ENCODE measurements around the gene FAM174C. TPM values are rescaled to one million over a fixed set of nuclear protein-coding genes. Genes with fewer than 3 reads are reported as not detected.

FAM174C gene
- total and polyA plus RNA-seq, 2 donors (not counting 3 experiments of a cell fraction or from before 2014, with no cell fraction given): 46.7 to 83.9 TPM

GRCh38 chr19:1296078-1296477, 20.7 kb downstream of the FAM174C start:
- POLR2A ChIA-PET: no interaction called here
- BruUV-seq (replicated peaks): no TSS peak
- dilution Hi-C loops (cut with MboI; ENCODE audit: extremely low pct_ligation_motif_present, low sequenced_read_pairs): no loop called here

DNA sequence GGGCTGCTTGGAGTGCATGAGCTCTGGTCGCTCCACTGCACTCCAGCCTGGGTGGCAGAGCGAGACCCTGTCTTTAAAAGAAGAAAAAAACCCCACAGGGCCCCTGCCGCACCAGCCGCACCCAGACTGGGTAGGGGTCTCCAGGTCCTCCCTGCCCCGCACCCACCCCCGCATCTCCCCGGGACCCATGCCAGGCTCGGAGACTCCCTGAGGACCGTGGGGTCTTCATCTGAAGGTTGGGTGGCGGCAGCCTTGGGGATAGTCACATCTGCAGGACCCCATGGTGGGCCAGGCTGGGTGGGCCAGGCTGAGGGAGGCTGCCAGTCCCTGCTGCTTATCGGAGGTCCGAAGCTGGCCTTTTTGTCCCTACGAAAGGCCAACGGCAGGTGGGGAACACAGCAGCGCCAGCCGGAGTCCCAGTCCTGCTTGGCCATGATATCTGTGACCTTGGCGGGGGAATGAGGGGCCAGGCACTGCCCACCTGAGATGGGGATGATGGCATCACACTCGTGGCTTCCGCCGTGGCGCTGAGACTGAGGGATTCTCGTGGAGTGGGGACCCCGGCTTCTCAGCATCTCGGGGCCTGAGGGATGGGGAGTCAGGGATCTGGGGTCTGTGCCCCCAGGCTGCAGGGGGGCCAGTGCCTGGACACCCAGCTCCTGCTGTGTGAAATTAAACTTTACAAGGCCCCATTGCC, 21.4 kb downstream of the FAM174C start:
- Histone ChIP-seq H3K4me2 (ENCODE audit: insufficient read depth, low read length) (no peak overlapping the region), H3K27ac (ENCODE audit: insufficient read depth, low read depth, low read length) (no peak overlapping the region), H2AFZ (ENCODE audit: low read depth, low read length) (no peak overlapping the region), H3K27me3 (ENCODE audit: control insufficient read depth in 2 of 2, insufficient read depth in 2 of 2, low read length in 2 of 2) (no peaks in the 10 kb centered on the region), H4K20me1 (replicated peaks; ENCODE audit: control insufficient read depth, extremely low read depth, insufficient read depth, low read length) (no peaks in the 10 kb centered on the region), H3K4me3 (replicated peaks in 1 of 3; ENCODE audit: insufficient read depth in 1 of 3, low read depth in 1 of 3, low read length in 3 of 3) (no peak overlapping the region), H3K36me3 (ENCODE audit: control insufficient read depth in 2 of 2, extremely low read depth in 1 of 2, insufficient read depth in 2 of 2, low read length in 2 of 2) (no peaks in the 10 kb centered on the region), H3K79me2 (ENCODE audit: control insufficient read depth, insufficient read depth, low read length) (no peaks in the 10 kb centered on the region), H3K9me3 (replicated peaks; ENCODE audit: control insufficient read depth, insufficient read depth, low read length) (no peaks in the 10 kb centered on the region), H3K9me1 (replicated peaks; ENCODE audit: control insufficient read depth, extremely low read depth, insufficient read depth, low read length) (no peaks in the 10 kb centered on the region), H3K4me1 (ENCODE audit: control insufficient read depth, extremely low read depth, insufficient read depth, low read length) (peaks cover 4% of the 10 kb centered on the region), H3K9ac (replicated peaks; ENCODE audit: extremely low read depth, insufficient read depth, low read length) (no peak overlapping the region)
- no TSS peak for BruUV-seq (replicated peaks)
- dilution Hi-C loops (cut with MboI; ENCODE audit: extremely low pct_ligation_motif_present, low sequenced_read_pairs): no loop called here
- no peak for DNase-seq (ENCODE audit: low read depth, low spot score)
- CTCF ChIA-PET: no interaction called here
- POLR2A ChIA-PET: no interaction called here
- no peak for FAIRE-seq
- intact Hi-C loops (cut with micrococcal nuclease): no loop called here
- TF ChIP-seq POLR2A (IDR thresholded peaks at IDR 0.05; ENCODE audit: low read depth, low read length) (no peak), FOS (IDR thresholded peaks at IDR 0.05; ENCODE audit: borderline replicate concordance, insufficient read depth, low read length) (no peak), POLR2AphosphoS5 (IDR thresholded peaks at IDR 0.05; ENCODE audit: insufficient read depth, low read depth, low read length) (no peak), MYC (IDR thresholded peaks at IDR 0.05; ENCODE audit: low read depth, low read length) (no peak), JUN (IDR thresholded peaks at IDR 0.05; ENCODE audit: borderline replicate concordance, insufficient read depth, insufficient read length, low read depth) (no peak), MAX (IDR thresholded peaks at IDR 0.05; ENCODE audit: insufficient read depth, insufficient read length) (no peak), CTCF (IDR thresholded peaks at IDR 0.05; ENCODE audit: extremely low read depth in 1 of 2, insufficient read depth in 1 of 2, low read depth in 1 of 2, low read length in 2 of 2) (no peak), EZH2 (IDR thresholded peaks at IDR 0.05; ENCODE audit: borderline replicate concordance, low read depth, low read length, severe bottlenecking) (no peak), GATA2 (IDR thresholded peaks at IDR 0.05; ENCODE audit: insufficient read depth, insufficient read length, low read depth, low read length) (no peak)

More at GRCh38 chr19:1296078-1296477, 20.7 kb downstream of the FAM174C start:
- TF ChIP-seq MAX (IDR thresholded peaks at IDR 0.05; ENCODE audit: insufficient read depth, insufficient read length) (no peak), POLR2A (IDR thresholded peaks at IDR 0.05; ENCODE audit: low read depth, low read length) (no peak)
- Histone ChIP-seq H3K4me2 (ENCODE audit: insufficient read depth, low read length) (no peak overlapping the region), H2AFZ (ENCODE audit: low read depth, low read length) (no peak overlapping the region), H3K36me3 (ENCODE audit: control insufficient read depth in 2 of 2, extremely low read depth in 1 of 2, insufficient read depth in 2 of 2, low read length in 2 of 2) (no peaks in the 10 kb centered on the region), H3K4me1 (ENCODE audit: control insufficient read depth, extremely low read depth, insufficient read depth, low read length) (peaks cover 4% of the 10 kb centered on the region), H3K4me3 (replicated peaks in 1 of 3; ENCODE audit: insufficient read depth in 1 of 3, low read depth in 1 of 3, low read length in 3 of 3) (no peak overlapping the region), H3K27ac (ENCODE audit: insufficient read depth, low read depth, low read length) (no peak overlapping the region), H4K20me1 (replicated peaks; ENCODE audit: control insufficient read depth, extremely low read depth, insufficient read depth, low read length) (no peaks in the 10 kb centered on the region), H3K27me3 (ENCODE audit: control insufficient read depth in 2 of 2, insufficient read depth in 2 of 2, low read length in 2 of 2) (no peaks in the 10 kb centered on the region), H3K9me3 (replicated peaks; ENCODE audit: control insufficient read depth, insufficient read depth, low read length) (no peaks in the 10 kb centered on the region), H3K9me1 (replicated peaks; ENCODE audit: control insufficient read depth, extremely low read depth, insufficient read depth, low read length) (no peaks in the 10 kb centered on the region), H3K9ac (replicated peaks; ENCODE audit: extremely low read depth, insufficient read depth, low read length) (no peak overlapping the region), H3K79me2 (ENCODE audit: control insufficient read depth, insufficient read depth, low read length) (no peaks in the 10 kb centered on the region)
- no peak for DNase-seq (ENCODE audit: low read depth, low spot score)
- FAIRE-seq: no peak
- intact Hi-C loops (cut with micrococcal nuclease): no loop called here
- CTCF ChIA-PET: interaction anchor here (1.1 kb wide), 1 partner anchor 12 kb away, joined by 3 read pairs; no protein-coding TSS in a partner anchor
